HG03442 (cell line): Measurements from ENCODE around the gene ENOX1.
A peak's percentile ranks its signal among the peaks of the same experiment; 100 is the strongest.

Experiments used
- ATAC-seq: cut with Tn5 transposase; IDR thresholded peaks from one replicate; pipeline ENCODE4 v1.9.1; 2021; ENCODE audit warnings: mild to moderate bottlenecking, moderate library complexity; ENCODE audit not compliant: unreplicated experiment

Gene ENOX1

GRCh38 chr13:43269037-43269481, 517.7 kb downstream of the ENOX1 start:
- ATAC-seq = no peak

GRCh38 chr13:43268632-43269031, 518.1 kb downstream of the ENOX1 start:
- ATAC-seq = no peak

GRCh38 chr13:43267916-43268315, 518.9 kb downstream of the ENOX1 start:
- ATAC-seq = no peak

- ATAC-seq = no peak
Observed at GRCh38 chr13:43266936-43267615, 519.7 kb downstream of the ENOX1 start.

- ATAC-seq = no peak
Observed at GRCh38 chr13:43265028-43265427, 521.7 kb downstream of the ENOX1 start.

GRCh38 chr13:43264458-43264857, 522.3 kb downstream of the ENOX1 start:
- ATAC-seq = no peak

GRCh38 chr13:43263047-43263446, 523.7 kb downstream of the ENOX1 start:
- no peak for ATAC-seq

- no peak for ATAC-seq
Observed at GRCh38 chr13:43260999-43261398, 525.8 kb downstream of the ENOX1 start.

GRCh38 chr13:43258771-43259170, 528.0 kb downstream of the ENOX1 start:
- ATAC-seq = no peak

- ATAC-seq = no peak
Observed at GRCh38 chr13:43257765-43258164, 529.0 kb downstream of the ENOX1 start.

- no peak for ATAC-seq
Observed at GRCh38 chr13:43251961-43252360, 534.8 kb downstream of the ENOX1 start.

- ATAC-seq = no peak
Observed at GRCh38 chr13:43246382-43246781, 540.4 kb downstream of the ENOX1 start.

GRCh38 chr13:43245374-43245964, 541.3 kb downstream of the ENOX1 start:
- ATAC-seq = no peak

- no peak for ATAC-seq
Observed at GRCh38 chr13:43244481-43244880, 542.3 kb downstream of the ENOX1 start.

- ATAC-seq = no peak
Observed at GRCh38 chr13:43243711-43244110, 543.1 kb downstream of the ENOX1 start.

- no peak for ATAC-seq
Observed at GRCh38 chr13:43242040-43242439, 544.7 kb downstream of the ENOX1 start.

- peak; percentile 87 for ATAC-seq
Observed at GRCh38 chr13:43240278-43240677, 546.5 kb downstream of the ENOX1 start.

- ATAC-seq = no peak
Observed at GRCh38 chr13:43239275-43239840, 547.4 kb downstream of the ENOX1 start.

- ATAC-seq = no peak
Observed at GRCh38 chr13:43238341-43239083, 548.3 kb downstream of the ENOX1 start.

- ATAC-seq = no peak
Observed at GRCh38 chr13:43237616-43238015, 549.2 kb downstream of the ENOX1 start.

- no peak for ATAC-seq
Observed at GRCh38 chr13:43235028-43235427, 551.7 kb downstream of the ENOX1 start.

GRCh38 chr13:43232873-43233265, 553.9 kb downstream of the ENOX1 start:
- ATAC-seq = no peak
